Prostate gland (tissue), 2 donors: ENCODE data around the gene ACTR1B.

Source experiments
- CTCF ChIP-seq, 4 experiments: fragments of 200-600 bp in 2 of 4; fragments of 450-650 bp in 2 of 4; sonication (generic) in 2 of 4; IDR thresholded peaks; 1 replicate in 3 of 4; 2 replicates in 1 of 4; pipeline ENCODE4 v1.5.1; 2016 to 2019; ENCODE audit warnings: antibody characterized with exemption in 4 of 4, mild to moderate bottlenecking in 2 of 4, moderate library complexity in 2 of 4
- POLR2A ChIP-seq: fragments of 450-650 bp; IDR thresholded peaks from one replicate; pipeline ENCODE4 v1.6.1; 2016; ENCODE audit warnings: antibody characterized with exemption, mild to moderate bottlenecking
- POLR2AphosphoS5 ChIP-seq: sonication (generic); formaldehyde crosslinking; IDR thresholded peaks from one replicate; pipeline ENCODE4 v1.6.1; 2017; ENCODE audit warnings: antibody characterized with exemption

- TF ChIP-seq POLR2AphosphoS5 (no peak), CTCF (IDR thresholded peaks at IDR 0.05) (no peak), POLR2A (no peak)
Observed at GRCh38 chr2:97646977-97647376, 16.9 kb downstream of the ACTR1B start.
